GM12801 (cell line): ENCODE measurements around the gene ENTREP3.

Experiments used
- CTCF ChIP-seq: IDR thresholded peaks from one replicate; pipeline ENCODE4 v1.5.1; 2011; ENCODE audit warnings: control low read depth; ENCODE audit not compliant: insufficient read length; ENCODE audit errors: extremely low read depth

The ENTREP3 gene

GRCh38 chr1:155273343-155274245 is 18.3 kb upstream of the ENTREP3 start, which contains the start of gene CLK2:
Gene CLK2, minus strand, starts transcription at chr1:155273504. Its CDS starts 2,527 bp downstream, at chr1:155270977.
- no peak for TF ChIP-seq CTCF

- no peak for TF ChIP-seq CTCF
Measured at GRCh38 chr1:155272466-155273342, 17.4 kb upstream of the ENTREP3 start.

- no peak for TF ChIP-seq CTCF
Measured at GRCh38 chr1:155269381-155269780, 14.1 kb upstream of the ENTREP3 start.

- TF ChIP-seq CTCF = no peak
Measured at GRCh38 chr1:155268630-155269029, 13.3 kb upstream of the ENTREP3 start.

- no peak for TF ChIP-seq CTCF
Measured at GRCh38 chr1:155267373-155267772, 12.1 kb upstream of the ENTREP3 start.

- TF ChIP-seq CTCF = no peak
Measured at GRCh38 chr1:155266553-155266952, 11.3 kb upstream of the ENTREP3 start.

GRCh38 chr1:155263067-155263466 is 7.8 kb upstream of the ENTREP3 start:
- TF ChIP-seq CTCF = no peak
